22Rv1 (cell line): ENCODE data around the gene SEC16A.

Experiments
- H3K27ac ChIP-seq: fragments of 450-650 bp; 2 replicates; pipeline ENCODE4 v1.5.1; 2017
- ZFX ChIP-seq: fragments of 450-650 bp; IDR thresholded peaks from 2 replicates; pipeline ENCODE4 v1.6.1; 2017; ENCODE audit warnings: antibody characterized with exemption, borderline replicate concordance
- TF ChIP-seq, protein P1 (sequence below): fragments of 450-650 bp; IDR thresholded peaks from 2 replicates; pipeline ENCODE4 v1.5.1; 2017; ENCODE audit warnings: mild to moderate bottlenecking

SEC16A gene

DNA sequence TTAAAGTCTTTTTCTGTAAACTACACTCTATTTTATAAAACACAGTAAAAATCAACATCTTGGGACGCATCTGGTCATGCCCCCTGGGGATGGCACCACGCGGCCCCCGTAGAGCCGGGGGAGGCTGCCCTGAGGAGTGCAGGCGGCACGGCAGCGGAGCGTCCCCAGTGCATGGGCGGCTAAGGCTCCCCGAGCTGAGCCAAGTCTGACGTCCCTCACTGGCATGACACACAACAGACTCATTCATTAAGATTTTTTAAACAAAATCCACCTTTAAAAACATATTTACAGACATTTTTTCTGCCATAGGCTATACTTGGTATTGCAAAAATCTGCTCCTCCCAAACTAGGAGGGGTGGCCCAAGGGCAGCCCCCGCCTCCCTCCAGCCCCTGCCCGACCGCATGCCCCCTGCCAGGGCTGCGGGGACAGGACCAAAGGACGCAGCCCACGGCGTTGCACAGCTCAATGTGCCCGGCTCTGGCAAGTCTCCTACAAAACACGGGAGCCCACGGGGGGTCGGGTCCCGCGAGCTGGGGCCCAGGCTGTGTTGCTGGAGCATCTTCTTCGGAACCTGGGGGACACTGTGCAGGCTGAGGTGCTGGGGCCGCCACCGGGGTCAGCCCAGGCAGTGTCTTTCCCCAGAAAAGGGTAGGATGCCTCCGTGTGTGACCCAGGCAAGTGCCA, 11.8 kb upstream of the SEC16A start:
- TF ChIP-seq ZFX: no peak
- TF ChIP-seq, protein P1, sequence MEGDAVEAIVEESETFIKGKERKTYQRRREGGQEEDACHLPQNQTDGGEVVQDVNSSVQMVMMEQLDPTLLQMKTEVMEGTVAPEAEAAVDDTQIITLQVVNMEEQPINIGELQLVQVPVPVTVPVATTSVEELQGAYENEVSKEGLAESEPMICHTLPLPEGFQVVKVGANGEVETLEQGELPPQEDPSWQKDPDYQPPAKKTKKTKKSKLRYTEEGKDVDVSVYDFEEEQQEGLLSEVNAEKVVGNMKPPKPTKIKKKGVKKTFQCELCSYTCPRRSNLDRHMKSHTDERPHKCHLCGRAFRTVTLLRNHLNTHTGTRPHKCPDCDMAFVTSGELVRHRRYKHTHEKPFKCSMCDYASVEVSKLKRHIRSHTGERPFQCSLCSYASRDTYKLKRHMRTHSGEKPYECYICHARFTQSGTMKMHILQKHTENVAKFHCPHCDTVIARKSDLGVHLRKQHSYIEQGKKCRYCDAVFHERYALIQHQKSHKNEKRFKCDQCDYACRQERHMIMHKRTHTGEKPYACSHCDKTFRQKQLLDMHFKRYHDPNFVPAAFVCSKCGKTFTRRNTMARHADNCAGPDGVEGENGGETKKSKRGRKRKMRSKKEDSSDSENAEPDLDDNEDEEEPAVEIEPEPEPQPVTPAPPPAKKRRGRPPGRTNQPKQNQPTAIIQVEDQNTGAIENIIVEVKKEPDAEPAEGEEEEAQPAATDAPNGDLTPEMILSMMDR: no peak
- H3K27ac ChIP-seq: no peak overlapping the region

DNA sequence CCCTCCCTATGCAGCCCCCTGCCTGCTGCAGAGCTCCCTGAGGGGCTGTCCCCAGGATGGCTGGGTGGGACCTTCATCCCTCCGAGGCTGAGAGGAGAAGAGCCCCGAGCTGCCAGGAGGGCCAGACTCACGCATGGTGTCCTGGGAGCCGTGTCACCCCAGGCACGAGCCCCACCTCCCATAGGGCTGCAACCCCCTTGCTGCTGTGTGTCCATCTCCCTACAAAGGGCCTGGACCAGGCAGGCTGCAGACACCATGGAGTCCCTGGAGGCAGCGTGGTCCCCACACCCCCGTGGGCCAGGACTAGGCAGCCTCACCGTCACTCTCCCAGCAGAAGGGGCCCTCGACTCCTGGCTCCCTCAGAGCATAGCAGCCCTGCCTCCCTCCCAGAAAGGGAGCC, 11.2 kb upstream of the SEC16A start:
- no peak overlapping the region for H3K27ac ChIP-seq
- TF ChIP-seq, protein P1: no peak
- no peak for TF ChIP-seq ZFX

DNA sequence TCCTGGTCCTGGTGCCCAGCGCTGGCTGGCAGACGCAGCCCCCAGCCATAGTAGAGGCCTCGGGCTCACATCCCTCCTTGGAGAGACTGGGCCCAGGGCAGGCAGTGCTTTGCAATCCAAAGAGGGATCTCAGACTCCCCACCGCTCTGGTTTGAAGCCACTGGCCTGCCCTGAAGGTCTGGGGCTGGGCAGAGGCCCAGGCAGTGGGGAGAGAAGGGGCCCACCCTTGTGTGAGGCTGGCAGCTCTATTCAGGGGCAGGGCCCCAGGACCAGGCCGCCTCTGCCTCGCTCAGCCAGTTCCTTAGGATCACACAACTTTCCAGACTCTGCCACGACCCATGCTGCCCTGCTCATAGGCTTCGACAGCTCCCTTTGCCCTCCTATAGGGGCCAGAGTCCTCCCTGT, 10.7 kb upstream of the SEC16A start:
- no peak overlapping the region for H3K27ac ChIP-seq

DNA sequence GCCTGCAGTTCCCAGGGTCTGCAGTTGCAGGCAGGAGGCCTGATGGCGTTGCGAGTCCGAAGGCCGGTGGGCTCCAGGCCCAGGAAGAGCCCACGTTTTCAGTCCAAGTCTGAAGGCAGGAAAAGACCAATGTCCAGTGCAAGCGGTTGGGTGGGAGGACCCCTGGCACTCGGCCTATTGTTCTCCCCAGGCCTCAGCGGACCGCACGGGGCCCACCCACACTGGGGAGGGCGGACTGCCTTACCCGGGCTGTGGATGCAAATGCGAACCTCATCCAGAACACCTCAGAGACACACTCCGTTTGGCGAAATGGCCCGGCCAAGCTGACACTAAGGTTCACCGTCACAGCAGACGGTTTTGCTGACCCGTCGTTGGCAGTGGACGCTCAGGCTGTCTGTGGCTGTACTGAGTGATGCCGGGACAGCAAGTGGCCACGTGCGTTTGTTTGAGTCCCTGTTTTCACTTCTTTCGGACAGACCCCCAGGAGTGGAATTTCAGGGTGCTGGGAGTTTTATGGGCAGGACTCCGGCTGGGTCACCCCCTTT, 10.2 kb upstream of the SEC16A start:
- no peak for TF ChIP-seq ZFX
- no peak overlapping the region for H3K27ac ChIP-seq

More for the DNA sequence above, 10.7 kb upstream of the SEC16A start:
- TF ChIP-seq, protein P1: no peak
- TF ChIP-seq ZFX: no peak

DNA sequence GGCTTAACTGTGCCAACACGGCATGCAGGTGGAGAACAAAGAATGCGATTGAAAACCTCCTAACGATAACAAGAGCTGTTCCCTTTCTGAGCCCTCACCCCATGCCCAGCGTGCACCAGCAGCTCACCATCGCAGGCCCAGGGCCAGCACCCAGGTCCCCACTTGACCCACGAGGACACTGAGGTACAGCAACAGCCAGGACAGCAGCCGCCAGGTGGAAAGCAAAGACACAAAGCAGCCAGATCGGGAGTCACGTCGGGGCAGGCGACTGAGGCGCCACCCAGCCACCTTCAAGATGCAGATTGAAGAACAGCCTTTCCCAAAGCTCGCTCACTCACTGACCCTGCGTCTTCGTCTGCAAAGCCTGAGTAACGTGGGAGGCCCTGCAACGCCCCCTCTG, 6.9 kb upstream of the SEC16A start:
- TF ChIP-seq ZFX: no peak
- TF ChIP-seq, protein P1: no peak

DNA sequence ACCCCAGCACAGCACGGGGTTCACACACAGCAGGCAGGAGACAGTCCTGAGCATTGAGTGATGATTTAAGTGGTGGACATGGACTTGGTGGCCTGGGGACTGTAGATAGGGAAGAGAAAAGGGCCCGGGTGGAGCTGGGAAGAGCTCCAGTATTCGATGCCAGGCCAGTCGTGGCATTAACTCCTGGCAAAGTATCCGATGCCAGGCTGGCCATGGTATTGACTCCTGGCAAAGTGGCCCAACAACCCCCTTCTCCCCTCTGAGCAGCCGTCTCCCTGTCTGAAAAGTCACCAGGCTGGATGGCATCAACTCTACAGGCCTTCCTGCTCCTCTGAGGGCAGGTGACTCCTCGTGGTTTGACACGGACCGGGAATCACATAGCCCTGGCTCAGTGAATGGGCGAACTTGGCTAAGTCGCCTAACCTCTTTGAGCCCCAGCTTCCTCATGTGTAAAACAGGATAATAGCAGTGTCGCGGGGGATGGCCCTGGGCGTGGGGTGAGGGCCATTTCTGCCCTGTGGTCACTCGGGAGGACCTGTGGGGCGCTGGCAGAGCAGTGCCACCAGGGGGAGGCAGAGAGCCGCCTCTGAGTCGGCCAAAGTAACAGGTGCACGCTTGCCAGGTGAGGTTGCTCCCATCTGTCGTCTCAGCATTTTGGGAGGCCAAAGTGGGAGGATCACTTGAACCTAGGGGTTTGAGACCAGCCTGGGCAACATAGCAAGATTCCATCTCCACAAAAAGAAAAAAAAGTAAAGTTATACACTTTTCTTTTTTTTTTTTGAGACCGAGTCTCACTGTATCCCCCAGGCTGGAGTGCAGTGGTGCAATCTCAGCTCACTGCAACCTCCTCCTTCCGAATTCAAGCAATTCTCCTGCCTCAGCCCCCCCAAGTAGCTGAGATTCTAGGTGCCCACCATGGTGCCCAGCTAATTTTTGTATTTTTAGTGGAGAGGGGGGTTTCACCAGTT, 5.7 kb upstream of the SEC16A start:
- no peak overlapping the region for H3K27ac ChIP-seq
- no peak for TF ChIP-seq ZFX
- TF ChIP-seq, protein P1: peak; percentile 97

More for the DNA sequence above, 6.9 kb upstream of the SEC16A start:
- H3K27ac ChIP-seq: no peak overlapping the region

DNA sequence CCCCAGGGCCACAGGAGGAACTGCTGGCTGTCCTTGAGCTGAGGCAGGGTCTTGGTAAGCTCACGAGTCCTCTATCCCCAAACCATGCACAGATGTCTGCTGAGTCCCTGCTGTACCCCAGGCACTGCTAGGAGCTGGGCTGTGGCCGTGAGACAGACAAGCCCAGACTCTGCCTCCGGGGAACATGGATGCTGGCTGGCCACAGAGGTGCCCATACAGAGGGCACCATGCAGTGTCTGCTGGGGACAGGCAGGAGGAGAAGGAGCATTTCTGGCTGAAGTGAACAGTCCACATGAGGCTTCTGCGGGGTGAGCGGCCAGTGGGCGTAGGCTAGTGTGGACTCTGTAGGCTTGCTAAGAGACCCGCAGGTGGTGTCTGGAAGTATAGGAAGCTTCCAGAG, 4.8 kb upstream of the SEC16A start:
- no peak for TF ChIP-seq ZFX
- TF ChIP-seq, protein P1: no peak
- no peak overlapping the region for H3K27ac ChIP-seq
